Prostate gland (tissue), 2 donors: ENCODE data around the gene RAB3B.

ENCODE experiments used
- POLR2A ChIP-seq: fragments of 450-650 bp; IDR thresholded peaks from one replicate; pipeline ENCODE4 v1.6.1; 2016; ENCODE audit warnings: antibody characterized with exemption, mild to moderate bottlenecking
- POLR2AphosphoS5 ChIP-seq: sonication (generic); formaldehyde crosslinking; IDR thresholded peaks from one replicate; pipeline ENCODE4 v1.6.1; 2017; ENCODE audit warnings: antibody characterized with exemption
- TF ChIP-seq, protein P1 (sequence below), 4 experiments: fragments of 200-600 bp in 2 of 4; fragments of 450-650 bp in 2 of 4; sonication (generic) in 2 of 4; IDR thresholded peaks; 1 replicate in 3 of 4; 2 replicates in 1 of 4; pipeline ENCODE4 v1.5.1; 2016 to 2019; ENCODE audit warnings: antibody characterized with exemption in 4 of 4, mild to moderate bottlenecking in 2 of 4, moderate library complexity in 2 of 4

DNA sequence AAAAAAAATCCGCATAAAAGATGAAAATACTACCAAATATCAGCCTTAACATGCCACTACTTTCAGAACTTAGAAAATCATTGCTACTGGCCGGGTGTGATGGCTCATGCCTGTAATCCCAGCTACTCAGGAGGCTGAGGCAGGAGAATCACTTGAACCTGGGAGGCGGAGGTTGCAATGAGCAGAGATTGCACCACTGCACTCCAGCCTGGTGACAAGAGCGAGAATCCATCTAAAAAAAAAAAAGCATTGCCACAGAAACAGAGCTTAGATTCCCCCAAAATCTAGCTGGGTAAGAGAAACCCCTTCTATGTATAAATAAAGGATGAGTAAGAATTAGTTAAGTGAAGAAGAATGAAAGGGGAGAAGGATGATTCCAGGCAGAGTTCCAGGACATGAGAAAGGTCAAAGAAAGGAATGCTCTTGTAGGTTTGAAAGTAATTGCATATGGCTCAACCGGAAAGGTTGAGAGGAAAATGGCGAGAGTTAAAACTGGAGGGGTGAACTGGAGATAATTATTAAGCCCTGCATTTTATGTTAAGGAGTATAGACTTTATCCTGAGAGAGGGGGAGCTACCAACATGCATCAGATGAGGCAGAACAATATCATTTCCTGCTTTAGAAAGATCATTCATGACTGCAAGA is 92.3 kb downstream of the RAB3B start:
- TF ChIP-seq POLR2AphosphoS5 (no peak), POLR2A (no peak)
- TF ChIP-seq, protein P1, sequence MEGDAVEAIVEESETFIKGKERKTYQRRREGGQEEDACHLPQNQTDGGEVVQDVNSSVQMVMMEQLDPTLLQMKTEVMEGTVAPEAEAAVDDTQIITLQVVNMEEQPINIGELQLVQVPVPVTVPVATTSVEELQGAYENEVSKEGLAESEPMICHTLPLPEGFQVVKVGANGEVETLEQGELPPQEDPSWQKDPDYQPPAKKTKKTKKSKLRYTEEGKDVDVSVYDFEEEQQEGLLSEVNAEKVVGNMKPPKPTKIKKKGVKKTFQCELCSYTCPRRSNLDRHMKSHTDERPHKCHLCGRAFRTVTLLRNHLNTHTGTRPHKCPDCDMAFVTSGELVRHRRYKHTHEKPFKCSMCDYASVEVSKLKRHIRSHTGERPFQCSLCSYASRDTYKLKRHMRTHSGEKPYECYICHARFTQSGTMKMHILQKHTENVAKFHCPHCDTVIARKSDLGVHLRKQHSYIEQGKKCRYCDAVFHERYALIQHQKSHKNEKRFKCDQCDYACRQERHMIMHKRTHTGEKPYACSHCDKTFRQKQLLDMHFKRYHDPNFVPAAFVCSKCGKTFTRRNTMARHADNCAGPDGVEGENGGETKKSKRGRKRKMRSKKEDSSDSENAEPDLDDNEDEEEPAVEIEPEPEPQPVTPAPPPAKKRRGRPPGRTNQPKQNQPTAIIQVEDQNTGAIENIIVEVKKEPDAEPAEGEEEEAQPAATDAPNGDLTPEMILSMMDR (IDR thresholded peaks at IDR 0.05): no peak
